ENCODE measurements around the gene STX12.
"Not testable (repeated sequence)": the region's sequence is repeated elsewhere in the genome, so short reads cannot be mapped to it uniquely, and the experiment has no call there.

Gene STX12

GRCh38 chr1:27776276-27776675 is 3.3 kb downstream of the STX12 start:
- DNase-seq: not testable (repeated sequence)

GRCh38 chr1:27778056-27778455 is 5.0 kb downstream of the STX12 start:
- no peak for DNase-seq

- DNase-seq: no peak
Measured at GRCh38 chr1:27779122-27779521, 6.1 kb downstream of the STX12 start.

- no peak for DNase-seq
Measured at GRCh38 chr1:27782950-27783349, 9.9 kb downstream of the STX12 start.

GRCh38 chr1:27784700-27785099 is 11.7 kb downstream of the STX12 start:
- DNase-seq: no peak

- DNase-seq: no peak
Measured at GRCh38 chr1:27785781-27786455, 12.9 kb downstream of the STX12 start.

GRCh38 chr1:27787895-27788294 is 14.9 kb downstream of the STX12 start:
- no peak for DNase-seq

GRCh38 chr1:27789540-27790041 is 16.6 kb downstream of the STX12 start:
- DNase-seq: no peak

GRCh38 chr1:27790270-27790669 is 17.3 kb downstream of the STX12 start:
- not testable (repeated sequence) for DNase-seq

GRCh38 chr1:27795601-27796000 is 22.6 kb downstream of the STX12 start:
- peak in 1 of 5 donors; percentile 14 for DNase-seq

- DNase-seq: no peak
Measured at GRCh38 chr1:27804791-27805190, 31.8 kb downstream of the STX12 start.

GRCh38 chr1:27806758-27807157 is 33.7 kb downstream of the STX12 start:
- DNase-seq: no peak

GRCh38 chr1:27807385-27807784 is 34.4 kb downstream of the STX12 start:
- DNase-seq: no peak

GRCh38 chr1:27808131-27808530 is 35.1 kb downstream of the STX12 start:
- not testable (repeated sequence) for DNase-seq

GRCh38 chr1:27809883-27810282 is 36.9 kb downstream of the STX12 start:
- DNase-seq: no peak

GRCh38 chr1:27811741-27812500 is 38.9 kb downstream of the STX12 start:
- DNase-seq: no peak

- no peak for DNase-seq
Measured at GRCh38 chr1:27816921-27817630, 44.1 kb downstream of the STX12 start.

- no peak for DNase-seq
Measured at GRCh38 chr1:27821761-27822315, 48.8 kb downstream of the STX12 start.

- no peak for DNase-seq
Measured at GRCh38 chr1:27823784-27824183, 50.8 kb downstream of the STX12 start.

- DNase-seq: no peak
Measured at GRCh38 chr1:27824411-27824810, 51.4 kb downstream of the STX12 start.

- not testable (repeated sequence) for DNase-seq
Measured at GRCh38 chr1:27829339-27829960, 56.4 kb downstream of the STX12 start.

- DNase-seq: peak; percentile 71 to 93 (median 81)
Measured at GRCh38 chr1:27830621-27831440, 57.8 kb downstream of the STX12 start, which contains the start of gene PPP1R8. Gene PPP1R8 (plus strand): TSS chr1:27830782. CDS start chr1:27830836, 54 bp downstream.

All from T-helper 1 cell (primary cell).